ENCODE results near the gene PHF24. TPM values are rescaled to one million over a fixed set of nuclear protein-coding genes. Genes with fewer than 3 reads are reported as not detected.

PHF24 gene
- polyA plus RNA-seq, 1 of the 3 experiments (the other 2 are of a cell fraction) = not detected

DNA sequence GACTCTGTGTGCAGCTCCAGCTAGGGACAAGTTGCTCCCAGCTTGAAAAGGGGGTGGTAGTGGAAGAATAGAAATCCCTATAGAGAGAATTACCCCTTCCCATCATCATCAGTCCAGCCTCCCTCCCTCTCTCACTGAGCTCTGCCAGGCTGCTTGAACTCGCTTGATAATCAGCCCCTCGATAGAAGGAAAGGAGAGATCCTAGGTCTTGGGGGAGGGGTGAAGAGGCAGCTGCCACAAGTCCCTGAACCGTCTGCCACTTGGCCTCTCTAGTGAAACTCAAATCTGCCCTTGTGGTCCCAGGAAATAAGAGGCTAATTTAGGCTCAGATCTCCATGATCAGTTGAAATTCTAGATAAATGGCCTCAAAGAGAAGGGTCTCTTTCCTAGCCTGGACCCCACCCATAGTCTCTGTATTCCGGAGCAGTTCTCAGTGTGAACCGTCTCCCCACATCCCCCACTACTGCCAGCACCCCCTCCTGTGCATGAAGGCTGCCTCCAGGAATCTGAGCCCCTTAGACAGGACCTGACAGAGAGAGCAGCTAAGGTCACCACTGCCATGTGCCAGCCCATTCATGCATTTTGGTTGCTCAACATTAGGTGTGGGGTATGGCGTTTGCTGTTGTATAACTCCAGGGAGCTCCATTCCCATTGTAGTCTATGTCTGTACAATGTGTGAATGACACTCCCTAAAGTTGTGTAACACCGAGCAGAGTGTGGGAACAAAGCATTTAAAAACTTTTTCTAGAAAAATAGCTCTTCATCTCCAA lies 37.0 kb downstream of the PHF24 start:
- H4K20me1 ChIP-seq (ENCODE audit: insufficient read depth) = no peaks in the 10 kb centered on the region
- no peak overlapping the region for H3K4me2 ChIP-seq
- peaks cover under 1% of the 10 kb centered on the region; the same call in 1 of the 2 replicates for H3K79me2 ChIP-seq (ENCODE audit: insufficient read depth)
- peaks cover 24% of the 10 kb centered on the region for H3F3A ChIP-seq (replicated peaks; ENCODE audit: insufficient read depth)
- H3K4me1 ChIP-seq (ENCODE audit: control insufficient read depth in 1 of 2, insufficient read depth in 2 of 2, low read depth in 1 of 2, low read length in 1 of 2) = peaks cover 28 to 48% of the 10 kb centered on the region in 2 experiments
- H3K4me3 ChIP-seq (ENCODE audit: low read depth in 2 of 2, low read length in 1 of 2) = no peak overlapping the region
- H3K36me3 ChIP-seq (replicated peaks in 1 of 2; ENCODE audit: control insufficient read depth in 1 of 2, insufficient read depth in 2 of 2, low read length in 1 of 2) = peaks cover 7 to 24% of the 10 kb centered on the region in 2 experiments
- no peak overlapping the region for H2AFZ ChIP-seq (ENCODE audit: low read depth)
- H3K9ac ChIP-seq = no peak overlapping the region
- no peaks in the 10 kb centered on the region for H3K9me2 ChIP-seq
- H3K9me3 ChIP-seq = no peaks in the 10 kb centered on the region
- POLR2A ChIA-PET = interaction anchor here (0.6 to 2.0 kb wide), 3 partner anchors 77 to 950 kb away, joined by 3 to 19 read pairs (median 3); partner anchors contain the start of gene VCP
- 86% methylated on average over 4 of the region's 7 CpGs for WGBS (ENCODE audit: low lambda C conversion rate)
- peak overlapping the region; percentile 14 to 88; a peak in 2 of 4 replicates for H3K27ac ChIP-seq (ENCODE audit: low read depth in 2 of 2, low read length in 1 of 2)
- H3K27me3 ChIP-seq (ENCODE audit: insufficient read depth) = no peaks in the 10 kb centered on the region
- CTCF ChIA-PET = interaction anchor here (0.6 to 8.5 kb wide), 45 partner anchors 7 to 580 kb away, joined by 3 to 174 read pairs (median 5); a partner anchor contains a TSS
- TF ChIP-seq EZH2phosphoT487 (IDR thresholded peaks at IDR 0.05; ENCODE audit: borderline replicate concordance, low read depth) (no peak), GABPA (IDR thresholded peaks at IDR 0.05; ENCODE audit: low read depth) (no peak), JUND (IDR thresholded peaks at IDR 0.05) (no peak), GATA2 (CRISPR knock-in tag; IDR thresholded peaks at IDR 0.05) (no peak), CHD2 (IDR thresholded peaks at IDR 0.05; ENCODE audit: low read length, partially characterized antibody) (no peak), IRF3 (IDR thresholded peaks at IDR 0.05; ENCODE audit: low read depth, low read length) (no peak), YY1 (IDR thresholded peaks at IDR 0.05; ENCODE audit: low read depth) (no peak), ELF1 (IDR thresholded peaks at IDR 0.05) (no peak), SIN3A (IDR thresholded peaks at IDR 0.05; ENCODE audit: borderline replicate concordance, low read depth, low read length) (no peak)
- TF ChIP-seq, protein P1, sequence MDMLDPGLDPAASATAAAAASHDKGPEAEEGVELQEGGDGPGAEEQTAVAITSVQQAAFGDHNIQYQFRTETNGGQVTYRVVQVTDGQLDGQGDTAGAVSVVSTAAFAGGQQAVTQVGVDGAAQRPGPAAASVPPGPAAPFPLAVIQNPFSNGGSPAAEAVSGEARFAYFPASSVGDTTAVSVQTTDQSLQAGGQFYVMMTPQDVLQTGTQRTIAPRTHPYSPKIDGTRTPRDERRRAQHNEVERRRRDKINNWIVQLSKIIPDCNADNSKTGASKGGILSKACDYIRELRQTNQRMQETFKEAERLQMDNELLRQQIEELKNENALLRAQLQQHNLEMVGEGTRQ (IDR thresholded peaks at IDR 0.05; ENCODE audit: borderline replicate concordance, low read depth, low read length) = no peak
- DNase-seq = no peak

DNA sequence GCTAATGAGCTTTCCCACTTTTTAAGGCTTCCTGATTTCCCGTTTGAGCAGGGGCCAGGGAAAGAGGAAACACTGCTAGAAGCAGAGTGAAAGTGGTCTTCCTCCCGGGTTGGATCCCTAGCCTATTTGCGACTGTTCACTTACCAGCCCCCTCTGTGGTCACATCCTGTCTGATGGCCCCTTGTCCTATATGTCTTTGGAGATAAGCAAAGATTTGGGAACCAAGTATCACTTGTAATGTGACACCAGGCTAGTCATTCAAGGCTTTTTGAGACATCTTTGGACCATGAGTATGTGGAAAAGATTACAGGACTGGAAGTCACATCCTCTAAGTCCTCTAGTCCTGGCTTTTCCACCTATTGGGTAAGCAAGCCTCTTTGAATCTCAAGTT lies 37.6 kb downstream of the PHF24 start:
- H3K27me3 ChIP-seq (ENCODE audit: insufficient read depth) = no peaks in the 10 kb centered on the region
- no peaks in the 10 kb centered on the region for H4K20me1 ChIP-seq (ENCODE audit: insufficient read depth)
- DNase-seq = no peak
- H3K79me2 ChIP-seq (ENCODE audit: insufficient read depth) = no peaks in the 10 kb centered on the region
- H3K36me3 ChIP-seq (replicated peaks in 1 of 2; ENCODE audit: control insufficient read depth in 1 of 2, insufficient read depth in 2 of 2, low read length in 1 of 2) = peaks cover 7 to 24% of the 10 kb centered on the region in 2 experiments
- peaks cover 24 to 42% of the 10 kb centered on the region in 2 experiments for H3K4me1 ChIP-seq (ENCODE audit: control insufficient read depth in 1 of 2, insufficient read depth in 2 of 2, low read depth in 1 of 2, low read length in 1 of 2)
- H3K27ac ChIP-seq (ENCODE audit: low read depth in 2 of 2, low read length in 1 of 2) = 0 out of 4 replicates have a peak overlapping the region, but pooled peaks of 1 of the 2 experiments have one; percentile 14
- no peak overlapping the region for H3K9ac ChIP-seq
- no peak overlapping the region for H2AFZ ChIP-seq (ENCODE audit: low read depth)
- CTCF ChIA-PET = interaction anchor here (0.6 to 8.5 kb wide), 4 partner anchors 11 to 235 kb away, joined by 4 to 174 read pairs (median 38); a partner anchor contains a TSS
- TF ChIP-seq NFIC (IDR thresholded peaks at IDR 0.05; ENCODE audit: borderline replicate concordance) (no peak), IRF3 (IDR thresholded peaks at IDR 0.05; ENCODE audit: low read depth, low read length) (no peak), MAX (IDR thresholded peaks at IDR 0.05; ENCODE audit: low read depth) (no peak), YY1 (IDR thresholded peaks at IDR 0.05; ENCODE audit: low read depth) (no peak), CTCF (IDR thresholded peaks at IDR 0.05) (no peak), NRF1 (IDR thresholded peaks at IDR 0.05; ENCODE audit: low read depth, low read length) (no peak), EZH2phosphoT487 (IDR thresholded peaks at IDR 0.05; ENCODE audit: borderline replicate concordance, low read depth) (no peak), GABPA (IDR thresholded peaks at IDR 0.05; ENCODE audit: low read depth) (no peak)
- 55% methylated on average over 3 of the region's 3 CpGs for WGBS (ENCODE audit: low lambda C conversion rate)
- POLR2A ChIA-PET = no interaction called here
- H3K4me2 ChIP-seq = no peak overlapping the region
- no peak overlapping the region for H3K4me3 ChIP-seq (ENCODE audit: low read depth in 2 of 2, low read length in 1 of 2)
- peaks cover 24% of the 10 kb centered on the region for H3F3A ChIP-seq (replicated peaks; ENCODE audit: insufficient read depth)
- H3K9me3 ChIP-seq = no peaks in the 10 kb centered on the region
- H3K9me2 ChIP-seq = no peaks in the 10 kb centered on the region

Data from SK-N-SH (cell line).